Effector CD4-positive, alpha-beta T cell (primary cell): Measurements from ENCODE around the gene TMEM108.

Experiments used
- DNase-seq: peaks from one replicate; pipeline ENCODE4 v3.0.0-alpha.2; 2020

Gene TMEM108

GRCh38 chr3:133393691-133394474, 355.7 kb downstream of the TMEM108 start:
- DNase-seq, result no peak

GRCh38 chr3:133394561-133395311, 356.5 kb downstream of the TMEM108 start:
- no peak for DNase-seq

- no peak for DNase-seq
Measured at GRCh38 chr3:133396906-133397305, 358.7 kb downstream of the TMEM108 start.

- no peak for DNase-seq
Measured at GRCh38 chr3:133400006-133400515, 361.9 kb downstream of the TMEM108 start, which contains the start of gene BFSP2. BFSP2 (plus strand) TSS chr3:133400056; CDS start chr3:133400084, 28 bp downstream.

GRCh38 chr3:133401374-133402135, 363.4 kb downstream of the TMEM108 start:
- DNase-seq, result no peak

- DNase-seq, result no peak
Measured at GRCh38 chr3:133404920-133405319, 366.7 kb downstream of the TMEM108 start.

- no peak for DNase-seq
Measured at GRCh38 chr3:133408366-133408765, 370.2 kb downstream of the TMEM108 start.

- DNase-seq, result no peak
Measured at GRCh38 chr3:133408961-133409360, 370.8 kb downstream of the TMEM108 start.

- no peak for DNase-seq
Measured at GRCh38 chr3:133410191-133410892, 372.2 kb downstream of the TMEM108 start.

- no peak for DNase-seq
Measured at GRCh38 chr3:133412183-133413132, 374.3 kb downstream of the TMEM108 start.

- DNase-seq, result no peak
Measured at GRCh38 chr3:133413161-133414020, 375.2 kb downstream of the TMEM108 start.

GRCh38 chr3:133414021-133414392, 375.8 kb downstream of the TMEM108 start:
- no peak for DNase-seq

GRCh38 chr3:133418361-133418760, 380.2 kb downstream of the TMEM108 start:
- DNase-seq, result no peak

- DNase-seq, result no peak
Measured at GRCh38 chr3:133419151-133419909, 381.1 kb downstream of the TMEM108 start.

- no peak for DNase-seq
Measured at GRCh38 chr3:133424937-133425869, 387.0 kb downstream of the TMEM108 start.

GRCh38 chr3:133425898-133426297, 387.7 kb downstream of the TMEM108 start:
- no peak for DNase-seq

GRCh38 chr3:133426721-133427120, 388.5 kb downstream of the TMEM108 start:
- no peak for DNase-seq

- no peak for DNase-seq
Measured at GRCh38 chr3:133428552-133428951, 390.4 kb downstream of the TMEM108 start.
